ENCODE data around the gene PROB1.

The PROB1 gene

GRCh38 chr5:139403787-139404483 lies 9.0 kb upstream of the PROB1 start, which contains the start of gene SPATA24:
SPATA24 (minus strand) TSS chr5:139404089; CDS start chr5:139404060, 29 bp downstream.
- Mint-ChIP-seq H3K4me1 (ENCODE audit: low read depth) (peaks cover 43% of the 10 kb centered on the region), H3K27ac (peak within 1 kb of the TSS; percentile 100), H3K27me3 (no peaks in the 10 kb centered on the region), H3K9me3 (no peaks in the 10 kb centered on the region), H3K4me3 (peak within 1 kb of the TSS; percentile 94), H3K36me3 (ENCODE audit: low read depth) (no peaks in the 10 kb centered on the region)

DNA sequence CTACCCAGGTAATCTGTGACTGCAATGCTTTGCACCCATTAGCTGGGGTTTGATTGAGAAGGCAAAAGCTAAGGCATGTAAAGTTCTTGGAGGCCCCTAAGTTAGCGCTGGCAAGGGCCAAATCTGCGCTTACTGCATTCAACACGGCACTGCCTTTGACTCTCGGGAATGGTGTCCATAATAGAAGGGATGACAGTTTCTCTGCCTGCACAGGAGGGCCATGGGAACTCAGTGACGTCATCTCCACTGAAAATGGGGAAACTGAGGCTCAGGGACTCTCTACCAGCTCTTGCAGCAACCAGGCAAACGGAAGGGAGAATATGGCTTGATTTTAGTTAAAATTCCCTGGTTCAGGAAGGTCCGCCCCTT lies 8.5 kb upstream of the PROB1 start:
- H3K4me3 Mint-ChIP-seq: peak overlapping the region; percentile 94
- no peaks in the 10 kb centered on the region for H3K9me3 Mint-ChIP-seq
- H3K36me3 Mint-ChIP-seq (ENCODE audit: low read depth): no peaks in the 10 kb centered on the region
- H3K27me3 Mint-ChIP-seq: no peaks in the 10 kb centered on the region
- peaks cover 43% of the 10 kb centered on the region for H3K4me1 Mint-ChIP-seq (ENCODE audit: low read depth)
- H3K27ac Mint-ChIP-seq: peak overlapping the region; percentile 100

- Mint-ChIP-seq H3K27me3 (no peaks in the 10 kb centered on the region), H3K27ac (peak overlapping the region; percentile 100), H3K36me3 (ENCODE audit: low read depth) (no peaks in the 10 kb centered on the region), H3K4me1 (ENCODE audit: low read depth) (peaks cover 44% of the 10 kb centered on the region), H3K9me3 (no peaks in the 10 kb centered on the region), H3K4me3 (peak overlapping the region; percentile 94)
Measured at GRCh38 chr5:139402561-139403158, 7.8 kb upstream of the PROB1 start.

GRCh38 chr5:139401546-139401945 lies 6.6 kb upstream of the PROB1 start:
- no peaks in the 10 kb centered on the region for H3K36me3 Mint-ChIP-seq (ENCODE audit: low read depth)

DNA sequence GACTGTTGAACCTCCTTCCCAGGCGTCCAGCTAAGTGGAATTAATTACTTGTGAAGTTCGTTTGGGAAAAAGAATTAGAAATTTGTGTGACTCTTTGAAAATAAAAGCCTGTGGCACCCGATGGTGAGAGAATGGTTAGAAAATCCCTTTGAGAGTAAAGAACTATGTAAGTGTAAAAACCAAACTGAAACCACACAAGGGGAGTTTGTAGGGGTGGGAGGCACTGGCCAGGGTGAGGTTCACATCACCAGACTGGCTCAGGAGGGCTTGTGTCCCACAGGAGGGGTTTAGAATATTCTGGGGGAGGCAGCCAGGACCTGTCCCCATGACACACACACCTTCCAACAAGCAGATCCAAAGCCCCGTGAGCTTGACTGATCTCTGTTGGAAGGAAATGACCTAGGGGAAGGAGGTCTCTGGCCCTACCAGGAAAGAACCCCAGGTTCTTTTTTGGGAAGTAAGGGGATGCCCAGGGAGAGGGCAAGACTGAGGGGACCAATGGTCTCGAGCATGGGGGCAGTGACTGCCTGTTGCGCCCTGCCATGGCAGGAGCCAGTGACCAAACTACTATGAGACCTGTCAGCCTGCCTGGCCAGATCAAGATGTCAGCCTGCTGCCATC lies 4.7 kb upstream of the PROB1 start:
- no peaks in the 10 kb centered on the region for H3K27me3 Mint-ChIP-seq
- H3K27ac Mint-ChIP-seq: peak overlapping the region; percentile 34
- H3K4me1 Mint-ChIP-seq (ENCODE audit: low read depth): peaks cover 42% of the 10 kb centered on the region
- no peaks in the 10 kb centered on the region for H3K9me3 Mint-ChIP-seq
- H3K36me3 Mint-ChIP-seq (ENCODE audit: low read depth): peaks cover 5% of the 10 kb centered on the region
- H3K4me3 Mint-ChIP-seq: no peak overlapping the region

More at GRCh38 chr5:139401546-139401945, 6.6 kb upstream of the PROB1 start:
- Mint-ChIP-seq H3K9me3 (no peaks in the 10 kb centered on the region), H3K27ac (no peak overlapping the region), H3K4me1 (ENCODE audit: low read depth) (peaks cover 43% of the 10 kb centered on the region), H3K27me3 (no peaks in the 10 kb centered on the region), H3K4me3 (no peak overlapping the region)

DNA sequence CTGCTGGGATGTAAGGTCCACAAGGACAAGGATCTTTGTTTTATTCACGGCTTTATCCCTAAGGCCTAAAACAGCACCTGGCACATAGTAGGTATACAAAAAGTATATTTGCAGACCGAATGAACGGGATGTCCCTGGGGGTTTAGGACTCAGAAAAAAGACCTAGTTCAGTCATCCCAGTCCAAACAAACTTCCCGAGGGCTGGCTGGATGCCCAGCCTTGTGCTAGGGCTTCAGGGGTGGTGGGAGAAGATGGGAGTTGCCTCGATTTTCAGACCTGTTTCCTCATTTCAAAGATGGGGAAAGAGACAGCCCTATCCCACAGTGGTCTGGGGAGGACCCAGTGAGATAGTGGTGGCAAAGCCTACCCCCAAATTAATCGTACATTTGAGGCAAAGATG lies 3.0 kb upstream of the PROB1 start:
- no peak overlapping the region for H3K27ac Mint-ChIP-seq
- H3K4me1 Mint-ChIP-seq (ENCODE audit: low read depth): peaks cover 33% of the 10 kb centered on the region
- no peak overlapping the region for H3K4me3 Mint-ChIP-seq
- H3K9me3 Mint-ChIP-seq: no peaks in the 10 kb centered on the region
- peaks cover 5% of the 10 kb centered on the region for H3K36me3 Mint-ChIP-seq (ENCODE audit: low read depth)
- no peaks in the 10 kb centered on the region for H3K27me3 Mint-ChIP-seq

GRCh38 chr5:139396691-139397090 lies 1.8 kb upstream of the PROB1 start:
- H3K4me3 Mint-ChIP-seq: no peak overlapping the region
- no peaks in the 10 kb centered on the region for H3K9me3 Mint-ChIP-seq
- peaks cover 35% of the 10 kb centered on the region for H3K4me1 Mint-ChIP-seq (ENCODE audit: low read depth)
- H3K36me3 Mint-ChIP-seq (ENCODE audit: low read depth): peaks cover 5% of the 10 kb centered on the region
- no peak overlapping the region for H3K27ac Mint-ChIP-seq
- no peaks in the 10 kb centered on the region for H3K27me3 Mint-ChIP-seq

DNA sequence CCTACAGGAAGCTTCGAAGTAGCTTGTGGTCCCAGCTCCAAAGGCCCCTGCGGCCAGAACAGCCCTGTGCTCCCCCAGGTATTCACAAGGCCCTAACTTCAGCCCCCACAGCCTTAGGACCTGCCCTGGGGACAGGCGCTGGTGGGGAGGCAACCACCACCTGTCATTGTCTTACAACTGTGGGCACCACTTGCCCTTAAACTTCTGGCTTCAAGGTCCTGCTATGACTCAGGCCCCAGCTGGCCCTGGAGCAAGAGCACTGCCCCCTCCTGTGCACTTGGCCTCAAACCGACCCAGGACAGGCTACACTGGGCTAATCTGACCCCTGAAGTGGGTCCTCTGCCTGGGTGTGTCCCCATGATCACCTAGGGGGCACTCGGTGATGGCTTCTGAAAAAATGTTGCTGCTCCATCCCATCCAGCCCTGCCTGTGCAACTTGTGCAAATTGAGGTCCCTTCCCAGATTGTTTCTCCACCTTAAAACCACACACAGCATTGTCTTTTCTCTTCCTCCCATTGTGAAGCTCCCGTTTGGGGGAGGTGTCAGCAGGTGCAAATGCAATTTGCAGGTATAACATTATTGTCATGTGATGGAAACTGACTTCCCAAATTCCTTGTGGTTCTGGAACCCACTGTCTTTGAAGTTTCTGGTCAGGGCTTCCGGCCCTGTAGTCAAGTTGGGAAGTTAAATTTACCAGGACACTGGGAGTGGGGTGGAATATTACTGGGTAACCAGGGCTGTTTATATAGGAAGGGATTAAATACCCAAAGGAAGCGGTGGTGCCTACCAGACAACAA lies 1.1 kb upstream of the PROB1 start:
- no peak overlapping the region for H3K27ac Mint-ChIP-seq
- peak overlapping the region; percentile 30 for H3K4me3 Mint-ChIP-seq
- H3K36me3 Mint-ChIP-seq (ENCODE audit: low read depth): peaks cover 5% of the 10 kb centered on the region
- no peaks in the 10 kb centered on the region for H3K9me3 Mint-ChIP-seq
- H3K4me1 Mint-ChIP-seq (ENCODE audit: low read depth): peaks cover 42% of the 10 kb centered on the region
- H3K27me3 Mint-ChIP-seq: no peaks in the 10 kb centered on the region

DNA sequence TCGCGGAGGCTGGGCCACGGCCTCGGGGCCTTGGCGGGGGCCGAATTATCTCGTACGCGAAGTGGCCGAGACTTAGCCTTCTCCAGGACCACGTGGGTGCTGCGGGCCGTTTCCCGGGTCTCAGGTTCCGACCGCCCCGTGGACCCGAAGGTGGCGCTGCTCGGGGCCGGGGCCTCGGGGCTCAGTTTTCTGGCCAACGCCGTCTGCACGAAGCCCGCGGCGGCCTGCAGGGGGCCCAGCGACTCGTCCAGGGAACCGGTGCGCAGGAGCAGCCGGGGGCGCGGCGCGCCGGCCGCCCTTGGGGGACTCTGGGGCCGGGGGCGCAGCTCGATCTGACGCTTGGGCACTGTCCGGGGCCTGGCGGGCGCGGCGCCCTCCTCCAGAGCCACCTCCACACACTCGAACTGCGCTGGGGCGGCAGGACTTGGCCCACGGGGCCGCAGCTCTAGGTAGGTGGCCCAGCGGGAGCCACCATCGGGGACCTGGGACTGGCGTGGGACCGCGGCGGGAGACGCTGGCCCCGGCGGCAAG lies 716 bp downstream of the PROB1 start:
- Mint-ChIP-seq H3K4me1 (ENCODE audit: low read depth) (peaks cover 52% of the 10 kb centered on the region), H3K27ac (no peak overlapping the region), H3K4me3 (peak overlapping the region; percentile 95), H3K9me3 (no peaks in the 10 kb centered on the region), H3K27me3 (no peaks in the 10 kb centered on the region), H3K36me3 (ENCODE audit: low read depth) (peaks cover 5% of the 10 kb centered on the region)

- Mint-ChIP-seq H3K27me3 (no peaks in the 10 kb centered on the region), H3K9me3 (no peaks in the 10 kb centered on the region), H3K4me1 (ENCODE audit: low read depth) (peaks cover 55% of the 10 kb centered on the region), H3K36me3 (ENCODE audit: low read depth) (peaks cover 5% of the 10 kb centered on the region), H3K4me3 (peak overlapping the region; percentile 95), H3K27ac (peak overlapping the region; percentile 89)
Measured at GRCh38 chr5:139393497-139394122, 1.3 kb downstream of the PROB1 start.

- H3K4me3 Mint-ChIP-seq: peak overlapping the region; percentile 95
- H3K27ac Mint-ChIP-seq: peak overlapping the region; percentile 89
- peaks cover 5% of the 10 kb centered on the region for H3K36me3 Mint-ChIP-seq (ENCODE audit: low read depth)
- H3K4me1 Mint-ChIP-seq (ENCODE audit: low read depth): peaks cover 58% of the 10 kb centered on the region
- no peaks in the 10 kb centered on the region for H3K9me3 Mint-ChIP-seq
- H3K27me3 Mint-ChIP-seq: no peaks in the 10 kb centered on the region
Measured at GRCh38 chr5:139392678-139393496, 2.0 kb downstream of the PROB1 start.

DNA sequence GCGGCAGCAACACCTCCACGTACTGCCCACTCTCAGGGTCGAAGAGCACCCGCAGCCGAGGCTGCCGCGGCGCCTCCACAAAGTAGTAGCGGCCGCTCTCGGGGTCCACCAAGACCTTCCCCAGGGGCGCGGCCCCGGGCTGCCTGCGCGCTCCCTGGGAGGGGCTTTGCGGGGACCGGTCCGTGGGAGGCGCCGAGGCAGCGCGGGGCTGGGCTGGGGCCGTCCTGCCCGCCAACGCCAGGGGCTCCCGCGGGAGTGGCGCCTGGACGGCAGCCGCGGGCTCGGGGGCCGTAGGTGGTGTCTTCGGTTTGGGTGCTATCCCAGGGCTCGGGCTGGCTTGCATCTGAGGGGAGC lies 2.6 kb downstream of the PROB1 start:
- Mint-ChIP-seq H3K27me3 (no peaks in the 10 kb centered on the region), H3K4me1 (ENCODE audit: low read depth) (peaks cover 55% of the 10 kb centered on the region), H3K36me3 (ENCODE audit: low read depth) (peaks cover 5% of the 10 kb centered on the region), H3K27ac (no peak overlapping the region), H3K9me3 (no peaks in the 10 kb centered on the region), H3K4me3 (peak overlapping the region; percentile 95)

GRCh38 chr5:139391570-139392323 lies 3.2 kb downstream of the PROB1 start:
- peak overlapping the region; percentile 98 for H3K27ac Mint-ChIP-seq
- H3K4me1 Mint-ChIP-seq (ENCODE audit: low read depth): peaks cover 57% of the 10 kb centered on the region
- H3K4me3 Mint-ChIP-seq: peak overlapping the region; percentile 95
- peaks cover 5% of the 10 kb centered on the region for H3K36me3 Mint-ChIP-seq (ENCODE audit: low read depth)
- no peaks in the 10 kb centered on the region for H3K27me3 Mint-ChIP-seq
- no peaks in the 10 kb centered on the region for H3K9me3 Mint-ChIP-seq

All from stimulated activated naive CD8-positive, alpha-beta T cell treated with anti-CD3 and anti-CD28 coated beads, Interleukin-15, Interleukin-2, amounts not matched to agents 100 ng/mL and 50 ng/mL, for 24 hours (primary cell).